ENCODE results near the gene QARS1. TPM values are rescaled to one million over a fixed set of nuclear protein-coding genes. Genes with fewer than 3 reads are reported as not detected.

Gene QARS1
- 244 and 314 TPM in 2 replicates for total RNA-seq (2014; rRNA removed; shearing (Covaris generic))

GRCh38 chr3:49104427-49105291 is at the start of gene QARS1:
QARS1 (minus strand) TSS chr3:49104757; CDS start chr3:49104733, 24 bp downstream.
- peak; percentile 95 for DNase-seq (ENCODE audit: low read depth)

GRCh38 chr3:49153349-49153912 is 48.9 kb upstream of the QARS1 start:
- DNase-seq (ENCODE audit: low read depth): no peak

DNA sequence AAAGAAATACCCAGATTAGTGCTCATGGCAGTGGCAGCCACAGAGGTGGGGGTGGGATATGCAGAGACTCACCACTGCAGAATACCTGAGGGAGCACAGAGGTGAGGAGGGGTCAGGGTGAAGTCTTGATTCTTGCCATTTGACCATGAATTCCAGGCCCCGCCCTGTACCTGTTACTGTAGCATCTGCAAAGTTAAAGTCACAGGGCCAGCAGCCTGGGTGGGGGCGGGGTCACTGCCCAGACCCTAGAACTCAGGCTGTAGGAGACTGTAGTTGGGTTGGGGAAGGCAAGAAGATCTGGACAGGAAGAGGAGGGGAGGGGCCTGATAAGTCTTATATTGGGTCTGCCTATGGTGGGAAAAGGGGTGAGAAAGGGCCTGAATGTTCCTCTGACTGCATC is 47.1 kb upstream of the QARS1 start:
- DNase-seq (ENCODE audit: low read depth): no peak

DNA sequence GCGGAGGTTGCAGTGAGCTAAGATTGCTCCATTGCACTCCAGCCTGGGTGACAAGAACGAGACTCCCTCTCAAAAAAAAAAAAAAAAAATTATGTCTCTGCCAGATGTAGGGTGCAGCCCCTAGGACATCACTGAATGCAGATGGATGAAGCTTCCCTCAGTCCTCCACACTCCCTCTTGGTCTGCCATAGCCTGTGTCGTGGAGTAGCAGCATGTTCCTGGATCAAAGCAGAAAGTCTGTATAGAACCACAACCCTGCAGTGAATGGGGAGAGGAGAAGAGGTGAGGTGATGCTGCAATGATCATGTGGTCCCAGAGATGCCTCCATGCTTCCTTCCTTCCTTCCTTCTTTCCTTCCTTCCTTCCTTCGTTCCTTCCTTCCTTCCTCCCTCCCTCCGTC is 43.6 kb upstream of the QARS1 start:
- DNase-seq (ENCODE audit: low read depth): no peak

DNA sequence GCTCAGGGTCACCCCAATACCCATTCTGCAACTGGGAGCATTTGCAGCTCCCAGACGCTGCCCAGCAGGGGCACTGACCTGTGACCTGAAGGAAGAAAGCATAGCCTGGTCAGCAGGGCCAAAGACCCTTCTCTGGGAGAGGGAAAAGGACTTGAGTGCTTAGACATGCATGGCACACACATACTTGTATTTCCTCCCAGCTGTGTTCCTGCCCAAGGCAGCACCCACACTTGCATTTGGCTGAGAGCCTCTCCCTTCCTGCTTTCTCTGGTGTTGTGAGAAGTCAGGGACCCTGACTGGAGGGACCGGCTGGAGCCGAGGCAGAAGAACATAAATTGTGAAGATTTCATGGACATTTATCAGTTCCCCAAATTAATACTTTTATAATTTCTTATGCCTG is 35.5 kb upstream of the QARS1 start:
- no peak for DNase-seq (ENCODE audit: low read depth)

- no peak for DNase-seq (ENCODE audit: low read depth)
These were observed 30.9 kb upstream of the QARS1 start for GRCh38 chr3:49135499-49135898.

DNA sequence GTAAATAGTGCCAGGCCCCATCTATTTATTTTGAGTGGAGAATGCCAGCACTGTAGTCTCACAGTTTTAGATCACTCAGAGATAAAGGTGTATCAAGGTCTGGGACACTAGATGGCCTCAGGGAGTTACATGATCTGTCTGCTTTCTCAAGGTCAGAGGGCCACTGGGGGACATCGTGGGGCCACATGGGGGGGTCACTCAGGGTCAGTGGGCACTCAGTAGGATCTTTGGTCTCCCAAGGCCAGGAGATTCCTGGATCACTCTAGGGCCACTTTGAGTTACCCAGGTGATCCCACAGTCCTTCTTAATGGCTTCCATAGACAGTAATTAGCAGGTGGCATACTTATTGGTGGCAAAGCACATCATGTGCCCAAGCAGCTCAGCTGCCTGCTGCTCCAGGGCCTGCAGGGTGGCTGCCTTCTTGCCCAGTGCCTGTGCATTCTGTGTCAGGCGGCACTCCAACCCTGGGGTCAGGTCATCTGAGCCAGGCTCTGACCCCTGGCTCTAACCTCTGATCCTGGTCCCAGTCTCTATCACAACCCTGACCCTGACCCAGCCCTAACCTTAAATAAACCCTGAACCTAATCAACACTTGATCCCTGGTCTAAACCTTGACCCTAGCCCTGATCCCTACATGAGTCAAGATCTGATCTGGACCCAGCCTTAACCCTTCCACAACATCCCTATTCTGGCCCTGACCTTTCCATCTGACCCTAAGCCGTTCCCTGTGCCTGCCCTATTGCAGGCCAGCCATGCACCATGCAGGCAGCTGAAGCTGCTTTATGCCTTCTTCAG is 30.1 kb upstream of the QARS1 start:
- DNase-seq (ENCODE audit: low read depth): no peak

GRCh38 chr3:49133226-49133951 is 28.8 kb upstream of the QARS1 start:
- DNase-seq (ENCODE audit: low read depth): peak; percentile 90

- DNase-seq (ENCODE audit: low read depth): peak; percentile 93
These were observed 28.1 kb upstream of the QARS1 start, which contains the start of gene LAMB2 for GRCh38 chr3:49132437-49133225. LAMB2 (minus strand) TSS chr3:49133050; CDS start chr3:49132867, 183 bp downstream.

- no peak for DNase-seq (ENCODE audit: low read depth)
These were observed 27.5 kb upstream of the QARS1 start for GRCh38 chr3:49132073-49132436.

GRCh38 chr3:49131576-49131975 is 27.0 kb upstream of the QARS1 start:
- DNase-seq (ENCODE audit: low read depth): no peak

GRCh38 chr3:49131040-49131439 is 26.5 kb upstream of the QARS1 start:
- no peak for DNase-seq (ENCODE audit: low read depth)

DNA sequence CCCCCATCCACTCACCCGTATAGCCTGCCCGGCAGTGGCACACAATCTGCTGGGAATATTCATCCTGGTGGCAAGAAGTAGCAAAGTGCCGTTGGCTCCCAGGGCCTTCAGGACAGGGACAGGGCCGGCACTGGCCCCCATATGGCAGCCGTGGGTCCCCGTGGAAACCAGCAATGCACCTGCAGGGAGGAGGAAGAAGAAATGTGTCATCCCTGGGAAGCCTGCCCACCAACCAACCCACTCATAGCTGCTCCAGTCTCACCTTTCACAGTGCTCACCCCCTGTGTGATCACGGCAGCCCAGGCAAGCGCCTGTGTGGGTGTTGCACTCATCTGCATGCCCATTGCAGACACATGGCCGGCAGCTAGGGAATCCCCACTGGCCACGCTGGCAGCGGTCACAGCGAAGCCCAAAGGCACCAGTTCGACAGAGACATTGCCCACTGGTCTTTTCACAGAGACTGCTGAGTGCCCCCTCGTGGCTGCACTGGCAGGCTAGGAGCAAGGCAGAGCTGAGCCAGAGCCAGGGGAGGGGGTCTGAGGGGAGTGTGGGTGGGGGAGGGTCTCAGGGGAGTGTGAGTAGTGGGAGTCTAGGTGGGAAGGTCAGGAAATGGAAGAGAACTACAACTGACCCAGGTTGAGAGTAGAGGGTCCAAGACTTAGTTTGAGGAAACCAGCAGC is 20.6 kb upstream of the QARS1 start:
- DNase-seq (ENCODE audit: low read depth): no peak

DNA sequence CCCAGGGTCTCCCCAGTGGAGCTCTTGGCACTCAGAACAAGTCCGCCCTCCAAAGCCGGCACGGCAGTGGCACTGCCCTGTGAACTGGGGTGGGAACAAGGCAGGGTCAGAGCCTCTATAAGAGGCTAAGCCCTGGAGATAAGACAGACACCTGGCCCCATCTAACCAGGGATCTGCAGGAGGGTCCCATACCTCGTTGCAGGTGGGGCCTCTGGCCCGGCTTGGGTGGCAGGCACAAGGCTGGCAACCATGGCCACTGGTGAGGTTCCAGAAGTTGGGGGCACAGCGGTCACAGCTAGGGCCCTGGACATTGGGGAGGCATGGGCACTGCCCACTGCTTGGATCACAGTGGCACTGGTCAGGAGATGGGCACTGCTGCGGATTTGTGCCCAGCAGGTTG is 19.6 kb upstream of the QARS1 start:
- no peak for DNase-seq (ENCODE audit: low read depth)

DNA sequence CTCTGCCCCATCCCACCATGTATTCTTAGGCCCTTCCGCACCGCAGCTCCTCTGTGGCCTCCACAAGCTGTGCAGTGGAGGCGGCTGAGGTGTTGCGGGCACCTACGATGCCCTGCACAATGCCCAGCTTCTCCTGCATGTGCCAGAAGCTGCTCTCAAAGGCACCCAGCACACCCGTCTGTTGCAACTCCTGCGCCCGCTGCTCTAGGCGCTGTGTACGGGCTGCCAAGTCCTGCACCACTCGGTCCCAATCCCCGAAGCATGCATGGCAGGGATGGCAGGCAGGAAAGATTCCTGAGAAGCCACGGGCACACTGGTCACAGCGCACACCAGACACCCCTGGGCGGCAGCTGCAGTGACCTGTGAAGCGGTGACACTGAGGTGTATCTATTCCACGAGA is 19.1 kb upstream of the QARS1 start:
- DNase-seq (ENCODE audit: low read depth): no peak

DNA sequence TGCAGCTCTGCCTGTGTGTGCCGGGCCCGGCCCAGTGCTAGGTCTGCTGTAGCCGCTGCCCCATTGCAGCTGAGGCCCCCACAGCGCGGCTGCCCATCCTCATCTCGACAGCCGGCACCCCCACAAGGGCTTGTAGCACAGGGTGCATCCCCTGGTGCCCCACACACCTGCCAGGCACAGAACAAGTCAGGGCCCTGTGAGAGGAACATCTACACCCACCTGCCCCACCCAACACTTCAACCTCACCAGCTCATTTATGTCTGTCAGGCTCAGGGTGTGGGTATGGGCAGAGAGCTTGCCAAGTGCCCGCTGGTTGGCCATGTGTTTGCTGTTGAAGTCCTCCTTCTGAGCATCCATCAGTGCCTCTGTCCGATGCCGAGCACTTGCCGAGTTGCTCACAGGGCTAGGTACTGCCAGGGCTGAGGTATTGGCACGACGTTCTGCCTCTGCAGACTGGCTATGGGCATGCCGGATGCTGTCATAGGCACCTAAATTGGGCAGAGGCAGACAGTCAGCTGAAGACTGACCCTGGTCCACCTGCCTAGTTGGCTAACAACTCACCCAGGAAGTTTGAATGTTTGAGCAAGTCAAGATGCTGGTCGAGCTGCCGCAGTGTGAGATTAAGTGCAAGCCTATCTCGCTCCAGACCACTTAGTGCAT is 18.5 kb upstream of the QARS1 start:
- no peak for DNase-seq (ENCODE audit: low read depth)

GRCh38 chr3:49122451-49122850 is 17.9 kb upstream of the QARS1 start:
- DNase-seq (ENCODE audit: low read depth): no peak

DNA sequence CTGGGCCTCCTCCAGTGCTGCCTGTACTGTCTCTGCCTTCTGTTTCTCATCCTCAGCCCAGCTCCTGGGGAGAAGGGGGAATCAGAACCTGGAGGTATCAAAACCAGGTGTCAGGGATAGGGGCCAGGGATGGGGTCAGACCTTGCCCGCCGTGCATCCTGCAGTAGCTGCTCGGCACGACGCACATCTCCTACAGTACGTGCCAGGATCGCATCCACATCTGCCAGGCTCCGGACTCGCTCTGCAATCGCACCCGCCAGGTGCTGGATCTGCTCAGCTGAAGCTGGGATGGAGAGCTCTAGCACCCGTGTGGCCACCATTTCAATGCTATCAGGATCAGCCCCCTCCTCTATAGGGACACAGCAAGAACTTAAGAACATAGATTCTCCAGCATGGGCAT is 17.5 kb upstream of the QARS1 start:
- no peak for DNase-seq (ENCODE audit: low read depth)

- DNase-seq (ENCODE audit: low read depth): no peak
These were observed 16.7 kb upstream of the QARS1 start for GRCh38 chr3:49121132-49121736.

All from RPMI7951 (cell line).